ENCODE data around the gene ACOX1.

Gene ACOX1

DNA sequence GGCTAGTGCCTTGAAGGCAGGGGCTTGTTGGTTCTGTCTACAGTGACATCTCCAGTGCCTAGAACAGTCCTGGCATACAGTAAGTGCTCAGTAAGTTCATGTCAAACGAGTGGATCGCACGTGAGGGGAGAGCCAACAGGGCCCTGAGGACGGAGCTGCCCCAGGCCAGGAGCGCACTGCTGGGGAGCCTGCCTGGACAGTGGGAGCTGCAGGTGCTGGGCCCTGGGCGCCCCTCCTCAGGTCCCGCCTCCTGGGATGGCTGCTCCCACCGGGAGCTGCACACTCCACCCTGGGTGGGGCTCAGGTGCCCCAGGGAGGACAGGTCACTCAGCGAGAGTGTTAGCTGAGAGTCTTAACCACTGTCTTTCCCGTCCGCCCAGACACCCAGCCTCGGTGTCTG is 46.3 kb upstream of the ACOX1 start:
- no peak overlapping the region for H3K4me3 ChIP-seq (ENCODE audit: low read length)
- no peaks in the 10 kb centered on the region for H4K20me1 ChIP-seq (ENCODE audit: control insufficient read depth, insufficient read depth, low read depth, low read length)
- no peak overlapping the region for H3K27ac ChIP-seq (ENCODE audit: low read depth, low read length)
- peaks cover 16% of the 10 kb centered on the region for H3K4me1 ChIP-seq (ENCODE audit: control insufficient read depth, low read length)
- H3K36me3 ChIP-seq (ENCODE audit: control insufficient read depth, low read length) = no peaks in the 10 kb centered on the region
- no peaks in the 10 kb centered on the region for H3K9me2 ChIP-seq (replicated peaks; ENCODE audit: control insufficient read depth, low read length)
- H3K9me3 ChIP-seq (ENCODE audit: control insufficient read depth, insufficient read depth, low read length) = no peaks in the 10 kb centered on the region
- no peaks in the 10 kb centered on the region for H3K27me3 ChIP-seq (ENCODE audit: control insufficient read depth, low read length)
- H3K79me2 ChIP-seq (ENCODE audit: control insufficient read depth, low read length) = no peaks in the 10 kb centered on the region
- H3K4me2 ChIP-seq (ENCODE audit: low read length) = no peak overlapping the region
- TF ChIP-seq EZH2phosphoT487 (IDR thresholded peaks at IDR 0.05; ENCODE audit: borderline replicate concordance, low read length) = no peak
- TF ChIP-seq, protein P1, sequence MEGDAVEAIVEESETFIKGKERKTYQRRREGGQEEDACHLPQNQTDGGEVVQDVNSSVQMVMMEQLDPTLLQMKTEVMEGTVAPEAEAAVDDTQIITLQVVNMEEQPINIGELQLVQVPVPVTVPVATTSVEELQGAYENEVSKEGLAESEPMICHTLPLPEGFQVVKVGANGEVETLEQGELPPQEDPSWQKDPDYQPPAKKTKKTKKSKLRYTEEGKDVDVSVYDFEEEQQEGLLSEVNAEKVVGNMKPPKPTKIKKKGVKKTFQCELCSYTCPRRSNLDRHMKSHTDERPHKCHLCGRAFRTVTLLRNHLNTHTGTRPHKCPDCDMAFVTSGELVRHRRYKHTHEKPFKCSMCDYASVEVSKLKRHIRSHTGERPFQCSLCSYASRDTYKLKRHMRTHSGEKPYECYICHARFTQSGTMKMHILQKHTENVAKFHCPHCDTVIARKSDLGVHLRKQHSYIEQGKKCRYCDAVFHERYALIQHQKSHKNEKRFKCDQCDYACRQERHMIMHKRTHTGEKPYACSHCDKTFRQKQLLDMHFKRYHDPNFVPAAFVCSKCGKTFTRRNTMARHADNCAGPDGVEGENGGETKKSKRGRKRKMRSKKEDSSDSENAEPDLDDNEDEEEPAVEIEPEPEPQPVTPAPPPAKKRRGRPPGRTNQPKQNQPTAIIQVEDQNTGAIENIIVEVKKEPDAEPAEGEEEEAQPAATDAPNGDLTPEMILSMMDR (IDR thresholded peaks at IDR 0.05; ENCODE audit: low read depth, low read length, poor library complexity, severe bottlenecking) = no peak
- peaks cover 2% of the 10 kb centered on the region; the same call in 1 of the 2 replicates for H3F3A ChIP-seq (ENCODE audit: control insufficient read depth, insufficient read depth)

GRCh38 chr17:76024353-76024752 is 45.4 kb upstream of the ACOX1 start:
- no peaks in the 10 kb centered on the region for H4K20me1 ChIP-seq (ENCODE audit: control insufficient read depth, insufficient read depth, low read depth, low read length)
- H3K9me2 ChIP-seq (replicated peaks; ENCODE audit: control insufficient read depth, low read length) = no peaks in the 10 kb centered on the region
- TF ChIP-seq, protein P1 (IDR thresholded peaks at IDR 0.05; ENCODE audit: low read depth, low read length, poor library complexity, severe bottlenecking) = no peak
- TF ChIP-seq EZH2phosphoT487 (IDR thresholded peaks at IDR 0.05; ENCODE audit: borderline replicate concordance, low read length) = no peak
- H3K36me3 ChIP-seq (ENCODE audit: control insufficient read depth, low read length) = no peaks in the 10 kb centered on the region
- H3K4me2 ChIP-seq (ENCODE audit: low read length) = no peak overlapping the region
- H3K4me3 ChIP-seq (ENCODE audit: low read length) = no peak overlapping the region
- no peak overlapping the region for H3K27ac ChIP-seq (ENCODE audit: low read depth, low read length)
- H3K9me3 ChIP-seq (ENCODE audit: control insufficient read depth, insufficient read depth, low read length) = no peaks in the 10 kb centered on the region
- peaks cover 5% of the 10 kb centered on the region; the same call in 1 of the 2 replicates for H3F3A ChIP-seq (ENCODE audit: control insufficient read depth, insufficient read depth)
- no peaks in the 10 kb centered on the region for H3K27me3 ChIP-seq (ENCODE audit: control insufficient read depth, low read length)
- H3K79me2 ChIP-seq (ENCODE audit: control insufficient read depth, low read length) = no peaks in the 10 kb centered on the region
- H3K4me1 ChIP-seq (ENCODE audit: control insufficient read depth, low read length) = peaks cover 8% of the 10 kb centered on the region

GRCh38 chr17:76023900-76024237 is 44.9 kb upstream of the ACOX1 start:
- no peaks in the 10 kb centered on the region for H3K36me3 ChIP-seq (ENCODE audit: control insufficient read depth, low read length)
- no peaks in the 10 kb centered on the region for H4K20me1 ChIP-seq (ENCODE audit: control insufficient read depth, insufficient read depth, low read depth, low read length)
- no peak overlapping the region for H3K4me2 ChIP-seq (ENCODE audit: low read length)
- H3K9me3 ChIP-seq (ENCODE audit: control insufficient read depth, insufficient read depth, low read length) = no peaks in the 10 kb centered on the region
- H3K79me2 ChIP-seq (ENCODE audit: control insufficient read depth, low read length) = no peaks in the 10 kb centered on the region
- TF ChIP-seq, protein P1 (IDR thresholded peaks at IDR 0.05; ENCODE audit: low read depth, low read length, poor library complexity, severe bottlenecking) = no peak
- TF ChIP-seq EZH2phosphoT487 (IDR thresholded peaks at IDR 0.05; ENCODE audit: borderline replicate concordance, low read length) = no peak
- H3K27me3 ChIP-seq (ENCODE audit: control insufficient read depth, low read length) = no peaks in the 10 kb centered on the region
- H3K27ac ChIP-seq (ENCODE audit: low read depth, low read length) = no peak overlapping the region
- H3K9me2 ChIP-seq (replicated peaks; ENCODE audit: control insufficient read depth, low read length) = no peaks in the 10 kb centered on the region
- no peak overlapping the region for H3K4me3 ChIP-seq (ENCODE audit: low read length)
- H3K4me1 ChIP-seq (ENCODE audit: control insufficient read depth, low read length) = peaks cover 3% of the 10 kb centered on the region
- peaks cover 5% of the 10 kb centered on the region; the same call in 1 of the 2 replicates for H3F3A ChIP-seq (ENCODE audit: control insufficient read depth, insufficient read depth)
